ENCODE results near the gene RNF213.

- TF ChIP-seq POLR2A (IDR thresholded peaks at IDR 0.05) (no peak), CTCF (IDR thresholded peaks at IDR 0.05 in 8 of 11, conservative IDR thresholded peaks at IDR 0.05 in 3 of 11) (no peak)
Observed at GRCh38 chr17:80408872-80409271, 148.2 kb downstream of the RNF213 start.
